A673 (cell line): ENCODE measurements around the gene STK36.
"Not testable (repeated sequence)": the region's sequence is repeated elsewhere in the genome, so short reads cannot be mapped to it uniquely, and the experiment has no call there.

ENCODE experiments used
- EZH2 ChIP-seq: fragments of 200-600 bp; sonication (generic); IDR thresholded peaks from 2 replicates; pipeline ENCODE4 v1.6.1; 2017; ENCODE audit warnings: borderline replicate concordance, low read depth, mild to moderate bottlenecking, mixed read lengths, antibody characterized with exemption, low read length; ENCODE audit not compliant: poor library complexity, severe bottlenecking
- TF ChIP-seq, protein P1 (sequence below): fragments of 300-800, 200-600 bp; sonication (generic); conservative IDR thresholded peaks from 2 replicates; pipeline ENCODE4 v1.5.1; 2017; ENCODE audit warnings: low read depth, mild to moderate bottlenecking, antibody characterized with exemption, low read length, moderate library complexity, mixed read lengths

DNA sequence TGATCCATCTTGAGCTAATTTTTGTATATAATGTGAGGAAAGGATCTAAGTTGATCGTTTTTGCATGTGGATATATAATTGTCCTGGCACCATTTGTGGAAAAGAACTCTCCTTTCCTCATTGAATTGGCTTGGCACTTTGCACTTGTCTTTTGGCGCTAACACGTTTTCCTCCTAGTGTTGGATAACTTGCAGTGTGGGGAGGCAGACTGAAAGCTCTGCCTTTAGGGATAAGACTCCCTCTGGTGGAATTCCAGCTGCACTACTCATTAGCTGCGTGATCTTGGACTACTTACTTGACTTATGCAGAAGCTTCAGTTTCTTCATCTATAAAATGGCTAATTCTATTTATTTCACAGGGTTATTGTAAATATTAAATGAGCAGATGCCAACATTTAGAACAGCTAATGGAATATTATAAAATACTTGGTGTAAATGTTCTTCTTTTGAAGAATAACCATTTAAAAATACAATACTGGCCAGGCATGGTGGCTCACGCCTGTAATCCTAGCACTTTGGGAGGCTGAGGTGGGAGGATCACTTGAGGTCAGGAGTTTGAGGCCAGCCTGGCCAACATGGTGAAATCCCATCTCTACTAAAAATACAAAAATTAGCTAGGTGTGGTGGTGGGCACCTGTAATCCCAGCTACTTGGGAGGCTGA, 15.6 kb downstream of the STK36 start:
- TF ChIP-seq, protein P1, sequence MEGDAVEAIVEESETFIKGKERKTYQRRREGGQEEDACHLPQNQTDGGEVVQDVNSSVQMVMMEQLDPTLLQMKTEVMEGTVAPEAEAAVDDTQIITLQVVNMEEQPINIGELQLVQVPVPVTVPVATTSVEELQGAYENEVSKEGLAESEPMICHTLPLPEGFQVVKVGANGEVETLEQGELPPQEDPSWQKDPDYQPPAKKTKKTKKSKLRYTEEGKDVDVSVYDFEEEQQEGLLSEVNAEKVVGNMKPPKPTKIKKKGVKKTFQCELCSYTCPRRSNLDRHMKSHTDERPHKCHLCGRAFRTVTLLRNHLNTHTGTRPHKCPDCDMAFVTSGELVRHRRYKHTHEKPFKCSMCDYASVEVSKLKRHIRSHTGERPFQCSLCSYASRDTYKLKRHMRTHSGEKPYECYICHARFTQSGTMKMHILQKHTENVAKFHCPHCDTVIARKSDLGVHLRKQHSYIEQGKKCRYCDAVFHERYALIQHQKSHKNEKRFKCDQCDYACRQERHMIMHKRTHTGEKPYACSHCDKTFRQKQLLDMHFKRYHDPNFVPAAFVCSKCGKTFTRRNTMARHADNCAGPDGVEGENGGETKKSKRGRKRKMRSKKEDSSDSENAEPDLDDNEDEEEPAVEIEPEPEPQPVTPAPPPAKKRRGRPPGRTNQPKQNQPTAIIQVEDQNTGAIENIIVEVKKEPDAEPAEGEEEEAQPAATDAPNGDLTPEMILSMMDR: peak; percentile 89
- TF ChIP-seq EZH2: not testable (repeated sequence)
